Pancreas (tissue), 10 donors: ENCODE measurements around the gene FTH1. TPM values are rescaled to one million over a fixed set of nuclear protein-coding genes. Genes with fewer than 3 reads are reported as not detected.
"Not testable (repeated sequence)": the region's sequence is repeated elsewhere in the genome, so short reads cannot be mapped to it uniquely, and the experiment has no call there.

Experiments
- ATAC-seq, 4 donors: fragments of 200-7000 bp; cut with Tn5 transposase; one replicate each; pipeline versions ENCODE4 v1.8.0 to v1.9.1; 2020; ENCODE audit warnings: mild to moderate bottlenecking in 4 of 4, moderate library complexity in 4 of 4
- DNase-seq, 6 donors: peaks; one replicate each; pipeline ENCODE4 v3.0.0-alpha.2; 2020
- FAIRE-seq: peaks from 2 replicates; lab custom pipeline; 2012; peaks lifted over from hg19 to GRCh38; lab: Jason Lieb, UNC
- H3K27ac ChIP-seq, 4 donors: fragments of 200-600 bp; sonication (generic); 1 replicate in 3 of 4; 2 replicates in 1 of 4; pipeline versions ENCODE4 v1.5.0 to v1.8.0; 2020
- H3K27me3 ChIP-seq, 4 donors: fragments of 200-600 bp; one replicate each; pipeline ENCODE4 v1.8.0; 2021
- H3K36me3 ChIP-seq, 3 donors: fragments of 200-600 bp; sonication (generic) in 1 of 3; one replicate each; pipeline versions ENCODE4 v1.5.0 to v1.8.0; 2020 to 2021
- H3K4me1 ChIP-seq, 3 donors: fragments of 200-600 bp; one replicate each; pipeline ENCODE4 v1.8.0; 2021
- H3K4me3 ChIP-seq, 4 donors: fragments of 200-600 bp; sonication (generic) in 2 of 4; one replicate each; pipeline versions ENCODE4 v1.5.0 to v1.8.0; 2020 to 2021
- H3K9me3 ChIP-seq, 4 donors: fragments of 200-600 bp; one replicate each; pipeline ENCODE4 v1.8.0; 2021
- WGBS, 2 donors: extraction: QIAGEN DNeasy Blood & Tissue Kit; methylation state at CpG; one replicate each; pipeline ENCODE4 v1.1.7; 2013; 5-methylcytosine and 5-hydroxymethylcytosine counted together
- intact Hi-C, 3 donors: fragments of 100-400 bp; cut with DNase I; formaldehyde crosslinking; loops; one replicate each; pipeline versions ENCODE4 v1.11.1 to v1.14.2; 2022
- polyA plus RNA-seq, 2 donors: library from polyadenylated mRNA; stranded (reverse); fragments of 200-250 nt; gene quantifications; one replicate each; pipeline ENCODE4 v1.2.3, GENCODE V29; 2013
- total RNA-seq, 6 donors: library from RNA; stranded (reverse); fragmentation: NEBNext Ultra II Directional in 4 of 6; extraction: Animal tissue kit (Norgen Biotek cat#: 25700) in 4 of 6; gene quantifications; one replicate each; pipeline versions ENCODE4 v1.2.1 to v1.2.4, GENCODE V29; 2021 to 2023
- TF ChIP-seq, protein P1 (sequence below), 4 donors: fragments of 200-600 bp; sonication (generic) in 3 of 4; IDR thresholded peaks; one replicate each; pipeline versions ENCODE4 v1.5.0 to v1.8.0; 2021; ENCODE audit warnings: antibody characterized with exemption in 4 of 4
- donor health status: healthy with polysubstance abuse.
- donor health status: DM: no; HTN: no; CAD: no; lungs with moderate emphysema.
- donor health status: DM: no; HTN: no; CAD: no.
- donor health status: control.
- donor health status: control.
- donor health status: Bipolar disorder and iron deficiency.
- donor health status: DM: yes; HTN: yes; CAD: no.
- donor health status: DM: no; HTN: no; CAD: no.
- donor health status: DM: no; HTN: no; CAD: no.
- donor health status: DM: yes; HTN: yes; CAD: no.

FTH1 gene
- total and polyA plus RNA-seq, 8 donors = 1,114 to 1,772 (median 1,396) TPM

DNA sequence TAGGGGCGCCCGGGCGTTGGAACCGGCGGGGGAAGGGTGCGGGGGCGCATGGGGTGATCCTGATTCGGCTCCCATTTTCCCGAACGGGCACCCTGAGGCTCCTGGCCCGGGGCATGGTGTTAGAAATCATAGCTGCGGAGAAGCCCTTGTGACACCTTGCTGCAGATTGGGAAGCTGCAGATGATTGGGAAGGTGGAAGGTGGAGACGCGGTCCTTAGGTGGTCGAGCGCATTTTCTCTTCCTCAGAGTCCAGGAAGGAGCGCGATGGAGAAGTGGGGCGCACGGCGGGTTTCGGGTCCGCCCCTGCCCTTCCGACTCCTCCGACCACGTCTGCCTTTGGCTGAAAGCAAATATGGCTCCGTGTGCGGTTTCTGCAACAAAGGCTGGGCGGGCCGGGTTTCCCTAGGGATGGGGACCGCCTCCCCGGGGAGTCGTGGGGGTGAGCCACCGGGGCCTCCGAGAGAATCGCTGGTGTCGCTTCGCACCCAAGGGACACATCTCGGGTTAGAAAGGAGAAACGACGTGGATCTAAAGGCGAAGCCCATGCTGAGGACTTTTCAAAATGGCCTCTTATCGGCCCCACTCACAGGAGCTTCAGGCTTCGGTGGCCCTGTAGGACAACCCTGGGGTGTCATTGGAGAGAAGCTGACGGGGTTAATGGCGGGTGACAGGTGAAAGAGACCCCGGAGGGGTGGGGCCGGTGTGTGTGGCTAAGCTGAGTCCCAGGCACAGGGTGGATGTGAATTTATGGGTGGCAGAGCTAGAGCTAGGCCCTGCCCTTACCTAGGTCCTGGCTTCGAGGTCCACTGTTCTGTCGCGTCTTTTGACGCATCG is 707 bp upstream of the FTH1 start:
- no peaks in the 10 kb centered on the region for H3K27me3 ChIP-seq
- FAIRE-seq (no peak), ATAC-seq (peak in 1 of 4 donors; percentile 0), DNase-seq (peak in 5 of 6 donors; percentile 55 to 83 (median 65))
- peaks cover 0 to 23% (median 10%) of the 10 kb centered on the region in 3 donors for H3K36me3 ChIP-seq
- intact Hi-C loops = no loop called here
- no peaks in the 10 kb centered on the region for H3K9me3 ChIP-seq
- peaks cover 35 to 60% (median 49%) of the 10 kb centered on the region in 3 donors for H3K4me1 ChIP-seq
- H3K4me3 ChIP-seq = peak overlapping the region; percentile 63 to 91 (median 73)
- TF ChIP-seq, protein P1, sequence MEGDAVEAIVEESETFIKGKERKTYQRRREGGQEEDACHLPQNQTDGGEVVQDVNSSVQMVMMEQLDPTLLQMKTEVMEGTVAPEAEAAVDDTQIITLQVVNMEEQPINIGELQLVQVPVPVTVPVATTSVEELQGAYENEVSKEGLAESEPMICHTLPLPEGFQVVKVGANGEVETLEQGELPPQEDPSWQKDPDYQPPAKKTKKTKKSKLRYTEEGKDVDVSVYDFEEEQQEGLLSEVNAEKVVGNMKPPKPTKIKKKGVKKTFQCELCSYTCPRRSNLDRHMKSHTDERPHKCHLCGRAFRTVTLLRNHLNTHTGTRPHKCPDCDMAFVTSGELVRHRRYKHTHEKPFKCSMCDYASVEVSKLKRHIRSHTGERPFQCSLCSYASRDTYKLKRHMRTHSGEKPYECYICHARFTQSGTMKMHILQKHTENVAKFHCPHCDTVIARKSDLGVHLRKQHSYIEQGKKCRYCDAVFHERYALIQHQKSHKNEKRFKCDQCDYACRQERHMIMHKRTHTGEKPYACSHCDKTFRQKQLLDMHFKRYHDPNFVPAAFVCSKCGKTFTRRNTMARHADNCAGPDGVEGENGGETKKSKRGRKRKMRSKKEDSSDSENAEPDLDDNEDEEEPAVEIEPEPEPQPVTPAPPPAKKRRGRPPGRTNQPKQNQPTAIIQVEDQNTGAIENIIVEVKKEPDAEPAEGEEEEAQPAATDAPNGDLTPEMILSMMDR (IDR thresholded peaks at IDR 0.05) = no peak
- peak overlapping the region; percentile 97 to 99 (median 98) for H3K27ac ChIP-seq
- WGBS, 2 donors = 6 to 7% methylated on average over 50 to 53 of the region's 53 CpGs

DNA sequence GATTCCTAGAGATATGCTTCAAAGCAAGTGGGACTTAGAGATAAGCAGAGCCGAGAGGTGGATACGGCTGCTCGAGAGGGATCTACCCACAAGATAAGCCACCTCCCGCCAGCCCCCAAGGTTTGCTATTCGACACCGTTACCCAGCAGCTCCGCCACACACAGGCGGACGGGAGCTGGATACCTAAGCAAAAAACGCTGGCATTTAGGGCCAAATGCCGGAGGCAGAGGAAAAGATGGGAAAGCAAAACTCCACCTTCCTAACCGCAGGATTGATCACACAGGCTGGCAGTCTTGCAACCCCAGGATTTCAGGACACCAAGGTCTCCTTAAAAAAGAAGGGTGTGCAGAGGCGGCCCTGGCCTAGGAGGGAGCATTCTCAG is 709 bp downstream of the FTH1 start:
- peak; percentile 39 to 69 (median 52) for DNase-seq
- Histone ChIP-seq H3K4me1 (peaks cover 24 to 51% (median 37%) of the 10 kb centered on the region in 3 donors), H3K4me3 (peak overlapping the region; percentile 63 to 91 (median 73)), H3K27me3 (no peaks in the 10 kb centered on the region), H3K9me3 (no peaks in the 10 kb centered on the region), H3K36me3 (peaks cover 0 to 27% (median 10%) of the 10 kb centered on the region in 3 donors), H3K27ac (peak overlapping the region; percentile 97 to 99 (median 98))
- FAIRE-seq = no peak
- intact Hi-C loops = no loop called here
- TF ChIP-seq, protein P1 (IDR thresholded peaks at IDR 0.05) = no peak
- WGBS, 2 donors = 0% methylated on average over 13 of the region's 13 CpGs
- ATAC-seq = no peak

DNA sequence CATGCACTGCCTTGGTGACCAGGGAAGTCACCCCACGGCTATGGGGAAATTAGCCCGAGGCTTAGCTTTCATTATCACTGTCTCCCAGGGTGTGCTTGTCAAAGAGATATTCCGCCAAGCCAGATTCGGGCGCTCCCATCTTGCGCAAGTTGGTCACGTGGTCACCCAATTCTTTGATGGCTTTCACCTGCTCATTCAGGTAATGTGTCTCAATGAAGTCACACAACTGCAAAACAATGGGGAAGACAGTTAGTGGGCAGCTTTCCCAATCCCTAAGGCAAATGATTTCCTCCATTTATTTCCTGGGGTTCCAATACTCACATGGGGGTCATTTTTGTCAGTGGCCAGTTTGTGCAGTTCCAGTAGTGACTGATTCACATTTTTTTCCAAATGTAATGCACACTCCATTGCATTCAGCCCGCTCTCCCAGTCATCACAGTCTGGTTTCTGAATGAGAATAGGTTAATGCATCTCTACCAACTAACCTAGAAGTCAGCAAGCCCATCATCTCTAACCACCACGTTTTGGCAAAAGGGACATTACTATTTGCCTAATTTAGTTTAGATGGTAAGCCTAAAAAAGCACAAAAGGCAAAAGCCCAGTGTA is 2.7 kb downstream of the FTH1 start:
- H3K27me3 ChIP-seq, intact Hi-C loops, ATAC-seq, FAIRE-seq, H3K9me3 ChIP-seq: not testable (repeated sequence)
- Histone ChIP-seq H3K27ac (peak overlapping the region in 2 of 4 donors; percentile 99), H3K4me1 (peaks cover 6 to 34% (median 18%) of the 10 kb centered on the region in 3 donors), H3K36me3 (peaks cover 0 to 27% (median 10%) of the 10 kb centered on the region in 3 donors), H3K4me3 (peak overlapping the region; percentile 63 to 91 (median 73))
- WGBS, 2 donors = 24 to 27% methylated on average over 9 of the region's 9 CpGs
- DNase-seq = peak in 2 of 6 donors; percentile 36 to 56

DNA sequence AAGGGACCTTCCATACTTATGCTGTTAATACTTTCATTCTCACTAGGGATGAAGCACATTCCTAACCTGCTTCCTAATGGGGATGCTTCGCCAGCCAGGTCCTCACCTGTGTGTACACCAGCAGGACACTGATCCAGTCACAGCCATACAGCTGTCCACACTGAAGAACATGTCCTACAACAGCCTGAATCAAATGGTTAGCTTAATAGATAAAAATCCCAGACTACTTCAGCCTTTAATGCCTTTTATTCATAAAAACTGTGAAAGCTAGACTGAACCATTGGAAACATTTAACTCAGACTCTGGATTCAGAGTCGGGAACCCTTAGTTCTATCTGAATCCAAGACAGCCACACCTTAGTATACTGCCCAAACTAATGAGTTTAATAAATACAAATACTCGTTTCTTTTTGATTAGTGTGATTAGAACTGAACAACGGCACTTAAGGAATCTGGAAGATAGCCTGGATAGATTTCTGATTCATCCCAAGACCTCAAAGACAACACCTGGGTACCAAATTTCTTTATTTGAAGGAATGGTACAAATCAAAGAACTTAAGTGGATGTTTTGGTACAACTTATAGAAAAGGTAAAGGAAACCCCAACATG is 3.3 kb downstream of the FTH1 start:
- Histone ChIP-seq H3K4me3 (peak overlapping the region in 2 of 4 donors; percentile 69 to 91), H3K27ac (peak overlapping the region in 2 of 4 donors; percentile 99), H3K36me3 (peaks cover 0 to 27% (median 10%) of the 10 kb centered on the region in 3 donors), H3K4me1 (peaks cover 3 to 28% (median 15%) of the 10 kb centered on the region in 3 donors), H3K9me3 (no peaks in the 10 kb centered on the region), H3K27me3 (no peaks in the 10 kb centered on the region)
- 48 to 49% methylated on average over 4 of the region's 4 CpGs for WGBS, 2 donors
- ATAC-seq (no peak), DNase-seq (peak in 2 of 6 donors; percentile 16 to 24), FAIRE-seq (no peak)
- intact Hi-C loops = no loop called here
- TF ChIP-seq, protein P1 (IDR thresholded peaks at IDR 0.05) = no peak
